PC-9 (cell line): ENCODE measurements around the gene INHBE. TPM values are rescaled to one million over a fixed set of nuclear protein-coding genes. Genes with fewer than 3 reads are reported as not detected.
"Not testable (repeated sequence)": the region's sequence is repeated elsewhere in the genome, so short reads cannot be mapped to it uniquely, and the experiment has no call there.

ENCODE experiments used
- BruUV-seq: library from RNA; stranded (reverse); fragments of 400-500 nt; replicated peaks from 2 replicates; lab custom pipeline; 2021; lab: Mats Ljungman, UMichigan
- CTCF ChIA-PET: fragments of 300-600 bp; sonication (Branson Sonifier 250); formaldehyde crosslinking; loops from one replicate; lab custom pipeline; 2022; ENCODE audit warnings: antibody characterized with exemption; lab: Charles Lee
- POLR2A ChIA-PET: fragments of 300-600 bp; sonication (Branson Sonifier 250); formaldehyde crosslinking; loops from one replicate; lab custom pipeline; 2022; ENCODE audit warnings: antibody characterized with exemption; ENCODE audit not compliant: unreplicated experiment; lab: Charles Lee
- DNase-seq, 2 experiments: peaks; one replicate each; pipeline versions ENCODE4 v3.0.0 to v3.0.0-alpha.2; 2015 to 2022; ENCODE audit warnings: mixed read lengths in 1 of 2
- H2AFZ ChIP-seq: fragments of 200-600 bp; sonication (generic); 2 replicates; pipeline ENCODE4 v1.8.1; 2017; ENCODE audit warnings: antibody characterized with exemption
- H3F3A ChIP-seq: fragments of 200-600 bp; sonication (generic); 2 replicates; pipeline ENCODE4 v1.8.1; 2017; ENCODE audit warnings: antibody characterized with exemption, mild to moderate bottlenecking, low read depth; ENCODE audit not compliant: insufficient read depth
- H3K27ac ChIP-seq: fragments of 200-600 bp; sonication (generic); 2 replicates; pipeline ENCODE4 v1.6.1; 2016; ENCODE audit warnings: mixed run types
- H3K27me3 ChIP-seq: fragments of 200-600 bp; sonication (generic); 2 replicates; pipeline ENCODE4 v1.6.1; 2016; ENCODE audit warnings: low read depth, mixed run types; ENCODE audit not compliant: insufficient read depth
- H3K36me3 ChIP-seq: fragments of 200-600 bp; sonication (generic); 2 replicates; pipeline ENCODE4 v1.6.1; 2016; ENCODE audit warnings: low read depth, mixed run types
- H3K4me1 ChIP-seq: fragments of 200-600 bp; sonication (generic); replicated peaks from 2 replicates; pipeline ENCODE4 v1.6.1; 2016; ENCODE audit warnings: mixed run types; ENCODE audit not compliant: insufficient read depth
- H3K4me2 ChIP-seq: fragments of 200-600 bp; sonication (generic); 2 replicates; pipeline ENCODE4 v1.6.1; 2017; ENCODE audit warnings: mixed run types
- H3K4me3 ChIP-seq: fragments of 200-600 bp; sonication (generic); 2 replicates; pipeline ENCODE4 v1.6.1; 2016; ENCODE audit warnings: mixed run types
- H3K79me2 ChIP-seq: fragments of 200-600 bp; sonication (generic); 2 replicates; pipeline ENCODE4 v1.6.1; 2017; ENCODE audit warnings: low read depth, mixed run types
- H3K9me2 ChIP-seq: fragments of 200-600 bp; sonication (generic); 2 replicates; pipeline ENCODE4 v1.8.1; 2017; ENCODE audit warnings: mild to moderate bottlenecking; ENCODE audit not compliant: insufficient read depth
- H3K9me3 ChIP-seq: fragments of 200-600 bp; sonication (generic); 2 replicates; pipeline ENCODE4 v1.8.1; 2016; ENCODE audit warnings: low read depth; ENCODE audit not compliant: insufficient read depth
- H4K20me1 ChIP-seq: fragments of 200-600 bp; sonication (generic); 2 replicates; pipeline ENCODE4 v1.8.1; 2017; ENCODE audit not compliant: insufficient read depth
- EZH2 ChIP-seq: fragments of 200-600 bp; sonication (generic); IDR thresholded peaks from 2 replicates; pipeline ENCODE4 v1.8.0; 2017; ENCODE audit warnings: antibody characterized with exemption, low read depth
- intact Hi-C: fragments of 100-400 bp; cut with micrococcal nuclease; formaldehyde crosslinking; loops from one replicate; pipeline ENCODE4 v1.10.0; 2022; ENCODE audit not compliant: unreplicated experiment
- total RNA-seq: library from RNA; stranded (reverse); gene quantifications from 2 replicates; pipeline ENCODE4 v1.2.3, GENCODE V29; 2021
- TF ChIP-seq, protein P1 (sequence below): fragments of 200-600 bp; sonication (generic); conservative IDR thresholded peaks from 2 replicates; pipeline ENCODE4 v1.6.1; 2017; ENCODE audit warnings: mixed run types, antibody characterized with exemption, mild to moderate bottlenecking, moderate library complexity

The INHBE gene
- total RNA-seq, 1 experiment from 2014 or later: 0.90 TPM

DNA sequence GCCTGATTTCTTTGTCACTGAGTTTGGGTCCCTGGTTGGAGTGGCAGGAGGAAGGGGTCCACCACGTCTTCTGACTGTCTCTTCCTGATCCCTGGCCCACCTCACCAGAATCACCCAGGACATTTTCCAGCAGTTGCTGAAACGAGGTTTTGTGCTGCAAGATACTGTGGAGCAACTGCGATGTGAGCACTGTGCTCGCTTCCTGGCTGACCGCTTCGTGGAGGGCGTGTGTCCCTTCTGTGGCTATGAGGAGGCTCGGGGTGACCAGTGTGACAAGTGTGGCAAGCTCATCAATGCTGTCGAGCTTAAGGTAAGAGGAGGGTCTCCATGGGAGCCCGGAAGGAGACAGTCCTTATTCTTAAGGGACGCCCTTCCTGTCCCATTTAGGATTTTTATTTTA, 45.1 kb downstream of the INHBE start:
- no peak for DNase-seq

DNA sequence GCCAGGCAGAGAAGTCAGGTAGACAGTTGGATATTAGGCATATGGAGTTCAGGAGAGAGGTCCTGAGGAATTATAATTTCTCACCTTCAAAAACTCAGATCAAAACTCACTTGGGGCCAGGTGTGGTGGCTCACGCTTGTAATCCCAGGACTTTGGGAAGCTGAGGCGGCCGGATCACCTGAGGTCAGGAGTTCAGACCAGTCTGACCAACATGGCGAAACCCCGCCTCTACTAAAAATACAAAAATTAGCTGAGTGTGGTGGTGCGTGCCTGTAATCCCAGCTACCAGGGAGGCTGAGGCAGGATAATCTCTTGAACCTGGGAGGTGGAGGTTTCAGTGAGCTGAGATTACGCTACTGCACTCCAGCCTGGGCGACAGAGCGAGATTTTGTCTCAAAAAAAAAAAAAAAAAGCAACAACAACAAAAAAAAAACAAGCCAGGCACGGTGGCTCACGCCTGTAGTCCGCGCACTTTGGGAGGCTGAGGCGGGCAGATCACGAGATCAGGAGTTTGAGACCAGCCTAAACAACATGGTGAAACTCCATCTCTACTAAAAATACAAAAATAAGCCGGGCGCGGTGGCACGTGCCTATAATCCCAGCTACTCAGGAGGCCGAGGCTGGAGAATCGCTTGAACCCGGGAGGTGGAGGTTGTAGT, 47.3 kb downstream of the INHBE start:
- H3K4me3 ChIP-seq, H3K9me2 ChIP-seq, intact Hi-C loops, H3K4me1 ChIP-seq, H3K79me2 ChIP-seq, CTCF ChIA-PET, H3K27me3 ChIP-seq, H3K4me2 ChIP-seq, H3F3A ChIP-seq, H3K27ac ChIP-seq, BruUV-seq, H3K9me3 ChIP-seq, H2AFZ ChIP-seq, DNase-seq: not testable (repeated sequence)
- peaks cover 52% of the 10 kb centered on the region for H3K36me3 ChIP-seq
- POLR2A ChIA-PET: interaction anchor here (0.6 kb wide), 1 partner anchor 12 kb away, joined by 7 read pairs; no protein-coding TSS in a partner anchor
- H4K20me1 ChIP-seq: peaks cover 59% of the 10 kb centered on the region

More for the DNA sequence above, 45.1 kb downstream of the INHBE start:
- no peaks in the 10 kb centered on the region for H3K9me2 ChIP-seq
- TF ChIP-seq, protein P1, sequence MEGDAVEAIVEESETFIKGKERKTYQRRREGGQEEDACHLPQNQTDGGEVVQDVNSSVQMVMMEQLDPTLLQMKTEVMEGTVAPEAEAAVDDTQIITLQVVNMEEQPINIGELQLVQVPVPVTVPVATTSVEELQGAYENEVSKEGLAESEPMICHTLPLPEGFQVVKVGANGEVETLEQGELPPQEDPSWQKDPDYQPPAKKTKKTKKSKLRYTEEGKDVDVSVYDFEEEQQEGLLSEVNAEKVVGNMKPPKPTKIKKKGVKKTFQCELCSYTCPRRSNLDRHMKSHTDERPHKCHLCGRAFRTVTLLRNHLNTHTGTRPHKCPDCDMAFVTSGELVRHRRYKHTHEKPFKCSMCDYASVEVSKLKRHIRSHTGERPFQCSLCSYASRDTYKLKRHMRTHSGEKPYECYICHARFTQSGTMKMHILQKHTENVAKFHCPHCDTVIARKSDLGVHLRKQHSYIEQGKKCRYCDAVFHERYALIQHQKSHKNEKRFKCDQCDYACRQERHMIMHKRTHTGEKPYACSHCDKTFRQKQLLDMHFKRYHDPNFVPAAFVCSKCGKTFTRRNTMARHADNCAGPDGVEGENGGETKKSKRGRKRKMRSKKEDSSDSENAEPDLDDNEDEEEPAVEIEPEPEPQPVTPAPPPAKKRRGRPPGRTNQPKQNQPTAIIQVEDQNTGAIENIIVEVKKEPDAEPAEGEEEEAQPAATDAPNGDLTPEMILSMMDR: no peak
- TF ChIP-seq EZH2: no peak
- H3K4me3 ChIP-seq: no peak overlapping the region
- no peaks in the 10 kb centered on the region for H3K4me1 ChIP-seq
- no peak overlapping the region for H2AFZ ChIP-seq
- ChIA-PET CTCF (no interaction called here), POLR2A (no interaction called here)
- no peak overlapping the region for H3K27ac ChIP-seq
- BruUV-seq: no TSS peak
- intact Hi-C loops: no loop called here
- H3K4me2 ChIP-seq: no peak overlapping the region
- peaks cover 9% of the 10 kb centered on the region; the same call in 1 of the 2 replicates for H3F3A ChIP-seq
- H3K9me3 ChIP-seq: no peaks in the 10 kb centered on the region
- no peaks in the 10 kb centered on the region for H3K27me3 ChIP-seq
- 0 out of 2 replicates have a peak, but pooled peaks cover 4% of the 10 kb centered on the region for H3K79me2 ChIP-seq
- H4K20me1 ChIP-seq: peaks cover 57% of the 10 kb centered on the region
- peaks cover 47% of the 10 kb centered on the region for H3K36me3 ChIP-seq

DNA sequence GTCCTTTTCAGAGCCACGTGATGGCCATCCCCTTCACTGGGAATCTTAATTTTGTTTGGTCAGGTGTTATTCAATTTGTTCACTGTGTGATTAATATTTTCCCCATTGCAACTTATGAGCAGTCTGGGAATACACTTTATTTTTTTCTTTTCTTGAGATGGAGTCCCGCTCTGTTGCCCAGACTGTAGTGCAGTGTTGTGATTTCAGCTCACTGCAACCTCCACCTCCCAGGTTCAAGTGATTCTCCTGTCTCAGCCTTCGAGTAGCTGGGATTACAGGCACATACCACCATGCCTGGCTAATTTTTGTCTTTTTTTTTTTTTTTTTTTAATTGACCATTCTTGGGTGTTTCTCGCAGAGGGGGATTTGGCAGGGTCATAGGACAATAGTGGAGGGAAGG, 51.4 kb downstream of the INHBE start:
- H3K9me2 ChIP-seq, H3K27me3 ChIP-seq, H2AFZ ChIP-seq, CTCF ChIA-PET, DNase-seq, H3K79me2 ChIP-seq, H3K9me3 ChIP-seq, H3K4me2 ChIP-seq, H3K27ac ChIP-seq, H3K4me3 ChIP-seq, BruUV-seq, intact Hi-C loops, H3K4me1 ChIP-seq, POLR2A ChIA-PET: not testable (repeated sequence)
- Histone ChIP-seq H3F3A (peaks cover 19% of the 10 kb centered on the region), H3K36me3 (peaks cover 26% of the 10 kb centered on the region), H4K20me1 (peaks cover 48% of the 10 kb centered on the region)

Other genes with a start within 250 kb of the INHBE start
- 20.3 and 20.6 TPM in 2 replicates for gene NXPH4, start 238.5 kb upstream of the INHBE start, total RNA-seq
- gene SHMT2, start 225.6 kb upstream of the INHBE start, total RNA-seq: 220 and 227 TPM in 2 replicates
- gene STAC3, start 204.1 kb upstream of the INHBE start, total RNA-seq: 1.3 and 2.2 TPM in 2 replicates
- 54.4 and 65.1 TPM in 2 replicates for gene R3HDM2, start 24.3 kb upstream of the INHBE start, total RNA-seq
- 0.35 TPM in 1 of 2 replicates, not detected in the other for gene INHBC, start 20.5 kb upstream of the INHBE start, total RNA-seq
- gene GLI1, start 4.5 kb downstream of the INHBE start, total RNA-seq: not detected in 2 replicates
- gene ARHGAP9, start 24.6 kb downstream of the INHBE start, total RNA-seq: not detected in 2 replicates
- 307 and 366 TPM in 2 replicates for gene MARS1, start 32.8 kb downstream of the INHBE start, total RNA-seq
- 15.6 and 17.3 TPM in 2 replicates for gene DDIT3, start 65.2 kb downstream of the INHBE start, total RNA-seq
- gene MBD6, start 67.5 kb downstream of the INHBE start, total RNA-seq: 47.3 and 78.4 TPM in 2 replicates
- 93.4 and 105 TPM in 2 replicates for gene DCTN2, start 91.9 kb downstream of the INHBE start, total RNA-seq
- gene KIF5A, start 94.7 kb downstream of the INHBE start, total RNA-seq: 0.07 TPM in 1 of 2 replicates, not detected in the other
- gene PIP4K2C, start 135.9 kb downstream of the INHBE start, total RNA-seq: 47.7 and 48.7 TPM in 2 replicates
- 16.2 and 18.1 TPM in 2 replicates for gene DTX3, start 149.5 kb downstream of the INHBE start, total RNA-seq
- 12.9 and 18.8 TPM in 2 replicates for gene ARHGEF25, start 156.1 kb downstream of the INHBE start, total RNA-seq
- 15.0 and 17.9 TPM in 2 replicates for gene B4GALNT1, start 177.9 kb downstream of the INHBE start, total RNA-seq
- gene OS9, start 238.8 kb downstream of the INHBE start, total RNA-seq: 96.7 and 108 TPM in 2 replicates